GM21367 (cell line): ENCODE data around the gene DOLK.

Experiments
- ATAC-seq: cut with Tn5 transposase; IDR thresholded peaks from one replicate; pipeline ENCODE4 v1.9.1; 2021; ENCODE audit not compliant: unreplicated experiment

The DOLK gene

DNA sequence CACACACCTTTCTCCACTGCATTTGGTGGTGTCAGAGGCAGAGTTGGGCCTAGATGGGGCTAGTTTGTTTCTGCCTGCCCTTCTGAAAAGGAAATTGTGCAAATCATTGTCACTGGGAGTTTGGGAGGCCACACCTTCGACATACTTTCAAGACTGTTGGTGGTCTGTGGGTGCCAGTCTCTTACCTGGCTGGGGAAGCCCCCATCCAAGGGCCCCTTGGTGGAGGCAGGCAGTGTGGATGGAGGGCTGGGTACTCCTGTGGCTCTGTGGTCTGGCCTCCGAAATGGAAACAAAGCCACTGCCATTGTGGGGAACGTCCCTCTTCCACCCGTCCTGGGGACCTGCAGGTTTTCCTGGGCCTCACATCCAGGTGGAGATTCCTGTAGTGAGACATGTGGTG, 37.5 kb downstream of the DOLK start:
- no peak for ATAC-seq

DNA sequence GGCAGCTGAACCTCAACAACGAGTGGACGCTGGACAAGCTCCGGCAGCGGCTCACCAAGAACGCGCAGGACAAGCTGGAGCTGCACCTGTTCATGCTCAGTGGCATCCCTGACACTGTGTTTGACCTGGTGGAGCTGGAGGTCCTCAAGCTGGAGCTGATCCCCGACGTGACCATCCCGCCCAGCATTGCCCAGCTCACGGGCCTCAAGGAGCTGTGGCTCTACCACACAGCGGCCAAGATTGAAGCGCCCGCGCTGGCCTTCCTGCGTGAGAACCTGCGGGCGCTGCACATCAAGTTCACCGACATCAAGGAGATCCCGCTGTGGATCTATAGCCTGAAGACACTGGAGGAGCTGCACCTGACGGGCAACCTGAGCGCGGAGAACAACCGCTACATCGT, 39.0 kb downstream of the DOLK start:
- ATAC-seq = no peak

DNA sequence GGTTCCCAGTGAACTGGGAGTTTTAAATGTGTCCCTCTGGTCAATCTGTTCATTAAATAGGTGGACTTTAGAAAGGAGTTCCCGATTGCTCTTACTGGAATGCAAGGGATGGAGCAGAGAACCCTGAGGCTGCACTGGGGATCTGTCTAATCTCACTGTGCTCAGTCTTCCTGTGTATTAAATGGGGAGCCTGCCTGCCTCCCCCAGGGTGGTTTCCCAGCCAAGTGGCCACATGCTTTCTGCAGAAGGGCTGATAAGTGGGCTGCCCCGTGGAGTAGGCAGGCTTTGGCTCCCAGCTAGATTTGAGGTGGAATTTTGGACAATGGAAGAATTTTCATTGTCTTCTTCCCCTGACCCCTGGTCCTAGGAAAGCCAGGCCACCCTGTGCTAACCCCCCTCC, 40.7 kb downstream of the DOLK start:
- ATAC-seq = no peak

DNA sequence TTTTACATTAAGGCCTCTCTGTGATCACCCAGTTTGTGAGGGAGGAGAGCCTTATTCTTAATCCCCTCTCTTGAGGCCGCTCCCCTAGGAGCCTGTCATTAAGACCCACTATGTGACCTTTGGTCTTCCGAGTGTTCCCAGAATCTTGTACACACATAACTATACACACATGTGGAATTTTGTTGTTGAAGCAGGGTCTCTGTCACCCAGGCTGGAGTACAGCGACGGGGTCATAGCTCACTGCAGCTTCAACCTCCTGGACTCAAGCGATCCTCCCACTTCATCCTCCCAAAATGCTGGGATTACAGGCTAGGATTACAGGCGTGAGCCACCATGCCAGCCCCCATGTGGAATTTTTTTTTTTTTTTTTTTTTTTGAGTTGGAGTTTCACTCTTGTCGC, 41.4 kb downstream of the DOLK start:
- ATAC-seq = no peak

DNA sequence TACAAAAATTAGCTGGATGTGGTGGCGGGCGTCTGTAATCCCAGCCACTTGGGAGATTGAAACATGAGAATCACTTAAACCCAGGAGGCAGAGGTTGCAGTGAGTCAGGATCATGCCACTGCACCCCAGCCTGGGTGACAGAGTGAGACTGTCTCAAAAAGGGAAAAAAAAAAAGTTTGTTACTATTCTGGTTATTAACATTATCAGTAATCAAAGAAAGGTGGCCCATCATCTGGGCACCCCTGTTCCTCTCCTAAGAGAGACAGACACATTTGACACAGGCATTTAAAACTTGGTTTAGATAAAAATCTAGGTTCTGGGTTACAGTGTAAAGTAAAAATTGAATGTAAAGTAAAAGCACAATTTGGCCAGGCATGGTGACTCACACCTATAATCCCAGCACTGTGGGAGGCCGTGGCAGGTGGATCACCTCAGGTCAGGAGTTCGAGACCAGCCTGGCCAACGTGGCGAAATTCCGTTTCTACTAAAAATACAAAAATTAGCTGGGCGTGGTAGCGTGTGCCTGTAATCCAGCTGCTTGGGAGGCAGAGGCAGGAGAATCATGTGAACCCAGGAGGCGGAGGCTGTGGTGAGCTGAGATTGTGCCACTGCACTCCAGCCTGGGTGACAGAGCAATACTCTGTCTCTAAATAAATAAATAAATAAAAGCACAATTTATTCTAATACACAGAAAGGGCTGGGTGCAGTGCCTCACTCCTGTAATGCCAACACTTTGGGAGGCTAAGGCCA, 43.4 kb downstream of the DOLK start:
- ATAC-seq = no peak

DNA sequence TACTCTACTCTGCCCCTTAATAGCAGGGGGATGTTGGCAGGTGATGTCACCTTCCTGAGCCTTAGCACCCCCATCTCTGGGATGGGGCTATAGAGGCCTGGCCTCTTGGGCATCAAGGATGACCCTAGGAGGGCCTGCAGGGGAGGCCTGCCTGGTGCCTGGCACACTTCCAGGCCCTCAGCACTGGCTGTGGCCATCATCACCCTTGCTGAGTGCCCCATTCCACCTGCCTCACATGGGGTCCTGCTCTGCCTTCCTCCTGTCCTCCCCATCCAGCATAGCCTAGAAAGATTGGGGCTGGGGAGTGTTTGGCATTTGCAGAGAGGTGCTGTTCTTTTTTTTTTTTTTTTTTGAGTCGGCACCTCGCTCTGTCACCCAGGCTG, 44.3 kb downstream of the DOLK start:
- ATAC-seq = no peak

DNA sequence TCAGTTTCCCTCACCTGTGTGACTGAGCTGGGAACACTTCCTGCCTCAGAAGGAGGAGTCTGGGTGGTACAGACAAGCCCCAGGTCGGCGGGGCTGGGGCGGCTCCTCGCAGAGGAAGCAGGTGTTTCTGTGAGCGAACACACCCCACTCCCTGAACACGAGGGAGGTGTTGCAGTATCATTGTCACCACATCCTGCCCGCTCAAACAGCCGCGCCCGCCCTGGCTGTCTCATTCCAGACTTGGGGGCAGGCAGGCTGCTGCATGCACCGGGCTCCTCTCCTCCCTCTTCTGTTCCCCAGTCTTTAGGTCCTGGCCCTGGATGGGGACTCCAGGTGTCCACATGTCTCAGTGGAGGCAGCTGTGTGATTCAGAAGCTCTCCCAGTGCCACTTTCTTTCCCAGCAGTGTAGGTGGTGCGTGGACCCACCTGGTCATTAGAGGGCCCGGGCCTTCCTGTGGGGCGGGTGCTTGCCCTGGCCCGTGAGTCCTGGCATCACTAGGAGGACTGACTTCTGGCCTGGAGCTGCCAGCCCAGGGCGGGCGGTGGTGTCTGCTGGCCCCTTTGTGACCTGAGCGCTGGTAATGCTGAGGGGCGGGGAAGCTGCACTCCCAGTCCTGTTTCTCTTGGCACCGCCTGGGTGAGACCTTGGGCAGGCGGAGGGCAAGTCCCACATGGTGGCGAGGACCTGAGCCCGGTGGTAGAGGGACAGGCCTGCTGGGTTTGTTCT, 44.9 kb downstream of the DOLK start:
- no peak for ATAC-seq

DNA sequence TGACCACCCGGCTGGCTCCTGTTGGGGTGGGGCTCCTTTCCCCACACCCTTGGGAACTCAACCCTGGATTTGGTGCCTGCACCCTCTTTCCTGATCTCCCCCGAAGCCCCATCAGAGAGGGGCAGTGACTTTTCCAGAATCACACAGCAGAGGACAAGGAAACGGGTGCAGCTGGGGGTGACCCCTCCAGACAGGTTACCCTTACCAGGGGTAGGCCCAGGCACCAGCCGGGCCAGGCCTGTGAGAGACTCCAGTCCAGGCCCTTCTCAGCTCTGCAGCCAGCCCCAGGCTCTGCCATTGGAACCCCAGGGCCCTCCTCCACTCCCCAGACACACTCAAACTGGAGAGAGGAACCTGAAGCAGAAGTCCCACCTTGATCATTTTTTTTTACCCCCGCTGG, 45.6 kb downstream of the DOLK start:
- ATAC-seq = no peak

DNA sequence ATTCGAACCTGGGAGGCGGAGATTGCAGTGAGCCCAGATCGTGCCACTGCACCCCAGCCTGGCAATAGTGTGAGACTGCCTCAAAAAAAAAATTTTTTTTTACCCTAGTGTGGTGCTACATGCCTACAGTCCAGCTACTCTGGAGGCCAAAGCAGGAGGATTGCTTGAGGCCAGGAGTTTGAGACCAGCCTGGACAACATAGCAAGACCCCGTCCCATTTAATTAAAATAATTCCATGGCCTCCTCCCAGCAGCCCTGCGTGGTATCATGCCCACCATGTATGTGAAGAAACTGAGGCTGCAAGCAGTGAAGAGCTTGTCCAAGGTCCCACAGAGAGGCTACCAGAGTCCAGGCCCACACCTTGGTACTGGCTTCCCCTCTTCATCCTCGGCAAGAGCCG, 46.0 kb downstream of the DOLK start:
- ATAC-seq = no peak

DNA sequence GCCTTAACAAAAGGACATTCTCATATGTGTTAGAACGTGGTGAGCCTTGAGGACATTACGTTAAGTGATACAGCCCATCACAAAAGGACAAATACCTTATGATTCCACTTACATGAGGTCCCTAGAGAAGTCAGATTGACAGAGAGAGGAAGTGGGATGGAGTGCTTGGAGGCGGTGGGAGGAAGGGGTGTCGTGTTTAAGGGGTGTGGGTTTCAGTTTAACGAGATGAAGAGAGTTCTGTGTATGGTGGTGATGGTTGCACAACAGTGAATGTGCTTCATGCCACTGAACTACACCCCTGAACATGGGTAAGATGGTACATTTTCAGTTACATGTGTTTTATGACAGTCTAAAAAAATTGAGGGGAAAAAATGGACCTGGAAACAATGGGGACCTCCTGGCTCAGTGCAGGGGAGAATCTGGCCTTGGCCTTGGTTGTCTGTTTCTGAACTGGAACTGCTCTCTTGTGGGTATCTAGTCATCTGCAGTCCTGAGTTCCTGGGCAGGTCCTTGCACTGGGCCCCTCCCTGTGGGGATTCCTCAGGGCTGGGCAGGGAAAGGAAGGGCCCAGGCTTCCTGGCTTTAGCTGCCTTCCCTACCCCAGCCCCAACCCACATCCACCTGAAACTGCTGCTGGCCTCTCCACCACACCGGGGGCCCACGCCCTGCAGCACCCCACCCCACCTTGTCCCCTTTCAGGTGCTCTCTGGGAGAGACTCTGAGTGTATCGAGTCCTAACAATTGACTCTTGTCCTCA, 47.7 kb downstream of the DOLK start:
- ATAC-seq = no peak

DNA sequence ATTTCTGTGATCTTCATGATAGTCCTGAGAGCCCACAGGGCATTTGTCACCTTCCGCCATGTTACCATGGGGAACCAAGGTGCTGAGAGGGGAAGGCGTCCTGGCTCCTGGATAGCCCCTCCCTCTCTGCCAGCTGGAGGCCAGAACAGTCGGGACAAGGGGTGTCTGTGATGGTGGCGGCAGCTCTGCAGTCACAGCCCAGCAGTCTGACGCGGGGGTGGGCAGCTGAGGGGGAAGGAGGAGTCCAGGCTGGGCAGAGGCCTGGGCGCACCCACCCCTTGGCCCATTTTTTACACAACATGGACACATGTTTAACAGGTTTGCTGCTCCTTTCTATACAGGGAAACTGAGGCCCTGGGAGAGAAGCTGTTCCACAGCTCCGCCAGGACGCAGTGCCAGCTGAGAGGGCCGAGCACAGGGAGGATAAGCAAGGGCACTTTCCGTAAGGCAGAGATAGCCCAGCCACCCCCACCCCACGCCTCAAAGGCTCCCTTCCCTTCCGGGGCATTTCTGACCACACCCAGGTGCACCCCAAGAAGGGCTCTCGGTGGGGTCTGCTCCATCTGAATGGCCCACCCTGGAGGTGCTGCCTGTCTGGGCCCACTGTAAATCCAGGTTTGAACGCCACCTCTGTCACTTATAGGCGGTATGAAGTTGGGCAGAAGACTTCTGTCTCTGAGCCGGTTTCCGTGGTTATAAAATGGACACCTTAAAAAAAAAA, 48.4 kb downstream of the DOLK start:
- no peak for ATAC-seq

DNA sequence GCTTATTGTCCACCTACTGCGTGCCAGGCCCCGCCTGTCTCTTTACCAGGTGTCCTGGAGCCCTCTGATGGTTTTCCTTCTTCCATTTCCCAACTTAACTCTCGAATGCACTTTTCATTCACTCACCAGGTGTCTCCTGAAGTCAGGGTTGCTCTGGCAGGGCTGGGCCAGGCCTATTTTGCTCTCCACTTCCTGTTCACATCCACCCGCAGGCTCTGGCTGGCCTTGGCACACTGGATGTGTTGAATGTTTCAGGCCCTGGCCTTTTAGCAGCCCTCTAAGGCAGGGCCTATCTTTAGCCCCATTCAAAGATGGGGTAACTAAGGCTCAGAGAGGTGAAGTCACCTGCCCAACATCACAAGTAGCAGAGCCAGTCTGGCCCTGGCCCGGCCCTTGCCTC, 49.0 kb downstream of the DOLK start:
- ATAC-seq = no peak

DNA sequence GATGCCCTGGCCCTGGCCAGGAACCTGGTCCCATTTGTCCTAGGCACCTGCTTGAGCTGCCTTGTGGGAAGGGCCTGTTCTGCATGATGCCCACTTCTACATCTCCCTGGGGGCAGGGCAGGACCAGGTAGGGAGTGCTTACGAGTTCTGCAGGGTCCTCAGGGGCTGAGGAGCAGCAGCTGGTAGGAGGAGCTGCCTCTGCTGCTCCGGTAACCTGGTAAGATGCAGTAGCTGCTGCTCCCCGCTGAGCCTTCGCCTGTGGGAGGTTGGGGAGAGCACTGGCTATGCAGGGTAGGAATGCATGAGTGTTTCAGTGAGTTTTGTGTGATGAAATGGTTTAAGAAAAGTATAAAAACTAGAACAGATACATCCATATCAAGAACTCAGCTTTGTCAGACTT, 51.8 kb downstream of the DOLK start:
- no peak for ATAC-seq
